ENCODE measurements around the gene DLL1. TPM values are rescaled to one million over a fixed set of nuclear protein-coding genes. Genes with fewer than 3 reads are reported as not detected.
"Not testable (repeated sequence)": the region's sequence is repeated elsewhere in the genome, so short reads cannot be mapped to it uniquely, and the experiment has no call there.

The DLL1 gene
- total RNA-seq, 1 experiment from 2014 or later: not detected

DNA sequence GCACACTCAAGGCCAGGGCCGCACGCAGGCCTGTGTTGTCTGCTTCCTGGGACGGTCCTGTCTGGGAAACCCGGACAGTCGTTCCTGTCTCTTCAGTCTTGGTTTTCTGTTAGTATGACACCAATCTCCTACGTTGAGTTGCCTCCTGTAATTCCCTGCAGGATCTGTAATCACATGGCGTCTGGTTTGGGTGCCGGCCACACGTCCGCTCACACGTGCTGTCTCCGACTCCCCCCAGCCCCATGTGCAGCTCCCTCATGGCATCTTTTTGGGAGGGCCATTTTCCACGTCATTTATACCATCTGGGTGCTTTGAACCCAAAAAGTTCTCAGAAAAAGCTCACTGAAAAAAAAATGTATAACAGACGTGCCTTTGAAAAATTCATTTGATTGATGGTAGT is 23.2 kb downstream of the DLL1 start:
- no peak for TF ChIP-seq EZH2 (IDR thresholded peaks at IDR 0.05; ENCODE audit: low read depth)
- no peak for TF ChIP-seq CTCF (conservative IDR thresholded peaks at IDR 0.05)
- intact Hi-C loops (cut with micrococcal nuclease; ENCODE audit: unreplicated experiment): no loop called here
- Histone ChIP-seq H3K27me3 (ENCODE audit: insufficient read depth, low read depth) (peaks cover 75% of the 10 kb centered on the region), H3K4me3 (no peak overlapping the region), H3F3A (ENCODE audit: insufficient read depth, low read depth) (no peaks in the 10 kb centered on the region), H3K9me2 (ENCODE audit: insufficient read depth) (no peaks in the 10 kb centered on the region), H3K36me3 (ENCODE audit: low read depth) (no peaks in the 10 kb centered on the region), H3K79me2 (ENCODE audit: low read depth) (no peaks in the 10 kb centered on the region), H3K4me1 (replicated peaks; ENCODE audit: insufficient read depth) (no peaks in the 10 kb centered on the region), H3K27ac (no peak overlapping the region), H3K4me2 (no peak overlapping the region), H4K20me1 (ENCODE audit: insufficient read depth) (no peaks in the 10 kb centered on the region), H3K9me3 (ENCODE audit: insufficient read depth, low read depth) (no peaks in the 10 kb centered on the region), H2AFZ (no peak overlapping the region)
- DNase-seq: no peak
- POLR2A ChIA-PET (ENCODE audit: unreplicated experiment): no interaction called here
- CTCF ChIA-PET: no interaction called here
- BruUV-seq (replicated peaks): no TSS peak

GRCh38 chr6:170266061-170266825 is 24.6 kb downstream of the DLL1 start:
- intact Hi-C loops (cut with micrococcal nuclease; ENCODE audit: unreplicated experiment): no loop called here
- CTCF ChIA-PET: no interaction called here
- Histone ChIP-seq H3K27ac (no peak overlapping the region), H4K20me1 (ENCODE audit: insufficient read depth) (no peaks in the 10 kb centered on the region), H2AFZ (no peak overlapping the region), H3K79me2 (ENCODE audit: low read depth) (no peaks in the 10 kb centered on the region), H3K9me3 (ENCODE audit: insufficient read depth, low read depth) (no peaks in the 10 kb centered on the region), H3K4me3 (no peak overlapping the region), H3K9me2 (ENCODE audit: insufficient read depth) (no peaks in the 10 kb centered on the region), H3K27me3 (ENCODE audit: insufficient read depth, low read depth) (peaks cover 75% of the 10 kb centered on the region), H3F3A (ENCODE audit: insufficient read depth, low read depth) (no peaks in the 10 kb centered on the region), H3K4me1 (replicated peaks; ENCODE audit: insufficient read depth) (no peaks in the 10 kb centered on the region), H3K36me3 (ENCODE audit: low read depth) (no peaks in the 10 kb centered on the region), H3K4me2 (no peak overlapping the region)
- no TSS peak for BruUV-seq (replicated peaks)
- DNase-seq: no peak
- TF ChIP-seq CTCF (conservative IDR thresholded peaks at IDR 0.05): no peak
- TF ChIP-seq EZH2 (IDR thresholded peaks at IDR 0.05; ENCODE audit: low read depth): no peak
- POLR2A ChIA-PET (ENCODE audit: unreplicated experiment): interaction anchor here (0.5 kb wide), 2 partner anchors 113 to 268 kb away, joined by 4 to 11 read pairs; no protein-coding TSS in a partner anchor

DNA sequence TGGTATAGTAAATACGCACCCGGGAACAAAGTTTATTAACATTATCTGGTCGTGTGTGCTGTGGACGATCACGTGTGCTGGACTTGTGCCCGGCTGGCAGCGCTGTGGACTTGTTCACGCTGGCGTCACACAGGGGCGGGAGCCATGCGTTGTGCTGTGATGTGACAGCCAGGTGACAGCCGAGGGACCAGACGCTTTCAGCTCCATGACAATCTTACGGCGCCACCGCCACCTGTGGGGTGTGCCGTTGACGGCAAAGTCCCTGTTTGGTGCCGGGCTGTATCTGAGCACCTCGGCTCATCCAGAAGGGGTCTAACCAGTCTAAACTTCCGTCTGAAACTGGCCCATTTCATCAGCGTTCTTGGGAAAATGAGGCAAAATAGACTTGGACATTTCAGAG is 25.2 kb downstream of the DLL1 start:
- CTCF ChIA-PET: no interaction called here
- POLR2A ChIA-PET (ENCODE audit: unreplicated experiment): interaction anchor here (0.5 kb wide), 2 partner anchors 113 to 268 kb away, joined by 4 to 11 read pairs; no protein-coding TSS in a partner anchor
- Histone ChIP-seq H3K4me3 (no peak overlapping the region), H3K27ac (no peak overlapping the region), H3K79me2 (ENCODE audit: low read depth) (no peaks in the 10 kb centered on the region), H3F3A (ENCODE audit: insufficient read depth, low read depth) (no peaks in the 10 kb centered on the region), H2AFZ (no peak overlapping the region), H3K4me1 (replicated peaks; ENCODE audit: insufficient read depth) (no peaks in the 10 kb centered on the region), H4K20me1 (ENCODE audit: insufficient read depth) (no peaks in the 10 kb centered on the region), H3K9me3 (ENCODE audit: insufficient read depth, low read depth) (no peaks in the 10 kb centered on the region), H3K36me3 (ENCODE audit: low read depth) (no peaks in the 10 kb centered on the region), H3K4me2 (no peak overlapping the region), H3K27me3 (ENCODE audit: insufficient read depth, low read depth) (peaks cover 76% of the 10 kb centered on the region), H3K9me2 (ENCODE audit: insufficient read depth) (no peaks in the 10 kb centered on the region)
- intact Hi-C loops (cut with micrococcal nuclease; ENCODE audit: unreplicated experiment): no loop called here
- no TSS peak for BruUV-seq (replicated peaks)
- TF ChIP-seq CTCF (conservative IDR thresholded peaks at IDR 0.05) (no peak), EZH2 (IDR thresholded peaks at IDR 0.05; ENCODE audit: low read depth) (no peak)
- no peak for DNase-seq

DNA sequence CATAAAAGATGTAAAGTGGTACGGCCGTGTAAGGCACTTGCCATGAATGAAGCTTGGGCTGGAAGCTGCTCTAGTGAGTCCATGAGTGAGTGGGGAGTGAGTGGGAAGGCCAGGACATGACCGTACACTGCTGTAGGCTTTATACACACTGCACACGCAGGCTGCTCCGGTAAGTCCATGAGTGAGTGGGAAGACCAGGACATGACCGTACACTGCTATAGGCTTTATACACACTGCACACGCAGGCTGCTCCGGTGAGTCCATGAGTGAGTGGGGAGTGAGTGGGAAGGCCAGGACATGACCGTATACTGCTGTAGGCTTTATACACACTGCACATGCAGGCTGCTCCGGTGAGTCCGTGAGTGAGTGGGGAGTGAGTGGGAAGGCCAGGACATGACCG is 26.2 kb downstream of the DLL1 start:
- H3K79me2 ChIP-seq (ENCODE audit: low read depth); DNase-seq; H3F3A ChIP-seq (ENCODE audit: insufficient read depth, low read depth); H3K9me3 ChIP-seq (ENCODE audit: insufficient read depth, low read depth); H3K4me1 ChIP-seq (replicated peaks; ENCODE audit: insufficient read depth); H3K4me3 ChIP-seq; BruUV-seq (replicated peaks); H3K9me2 ChIP-seq (ENCODE audit: insufficient read depth); H2AFZ ChIP-seq; CTCF ChIA-PET; intact Hi-C loops (cut with micrococcal nuclease; ENCODE audit: unreplicated experiment); H3K4me2 ChIP-seq; POLR2A ChIA-PET (ENCODE audit: unreplicated experiment); H3K36me3 ChIP-seq (ENCODE audit: low read depth); H3K27ac ChIP-seq; H4K20me1 ChIP-seq (ENCODE audit: insufficient read depth): not testable (repeated sequence)
- peaks cover 80% of the 10 kb centered on the region for H3K27me3 ChIP-seq (ENCODE audit: insufficient read depth, low read depth)

All from PC-9 (cell line).